ENCODE data around the gene KRT3. TPM values are rescaled to one million over a fixed set of nuclear protein-coding genes. Genes with fewer than 3 reads are reported as not detected.

KRT3 gene
- total RNA-seq, 1 experiment from 2014 or later: 0.13 TPM

- no peak for DNase-seq (ENCODE audit: low read depth)
Measured at GRCh38 chr12:52740584-52740983, 55.3 kb downstream of the KRT3 start.

GRCh38 chr12:52739963-52740362 lies 56.0 kb downstream of the KRT3 start:
- no peak for DNase-seq (ENCODE audit: low read depth)

Small RNA genes lying within 50 kb of the gene (small RNA-seq; reads per million reads assigned to genes)
- gene AC107016.2: not detected

Other genes with a start within 250 kb of the KRT3 start
- not detected in 2 replicates for gene KRT71, start 243.0 kb downstream of the KRT3 start, total RNA-seq (2014; rRNA removed; shearing (Covaris generic))
- gene KRT74, start 222.3 kb downstream of the KRT3 start, total RNA-seq (2014; rRNA removed; shearing (Covaris generic)): not detected in 2 replicates
- not detected in 2 replicates for gene KRT72, start 194.7 kb downstream of the KRT3 start, total RNA-seq (2014; rRNA removed; shearing (Covaris generic))
- not detected in 2 replicates for gene KRT73, start 177.6 kb downstream of the KRT3 start, total RNA-seq (2014; rRNA removed; shearing (Covaris generic))
- not detected in 2 replicates for gene KRT2, start 143.9 kb downstream of the KRT3 start, total RNA-seq (2014; rRNA removed; shearing (Covaris generic))
- gene KRT1, start 115.7 kb downstream of the KRT3 start, total RNA-seq (2014; rRNA removed; shearing (Covaris generic)): not detected in 2 replicates
- gene KRT77, start 92.6 kb downstream of the KRT3 start, total RNA-seq (2014; rRNA removed; shearing (Covaris generic)): not detected in 2 replicates
- not detected in 2 replicates for gene KRT76, start 18.8 kb downstream of the KRT3 start, total RNA-seq (2014; rRNA removed; shearing (Covaris generic))
- not detected in 2 replicates for gene KRT4, start 18.0 kb upstream of the KRT3 start, total RNA-seq (2014; rRNA removed; shearing (Covaris generic))
- gene KRT79, start 38.2 kb upstream of the KRT3 start, total RNA-seq (2014; rRNA removed; shearing (Covaris generic)): 0.45 and 1.0 TPM in 2 replicates
- 0.13 TPM in 1 of 2 replicates, not detected in the other for gene KRT78, start 52.9 kb upstream of the KRT3 start, total RNA-seq (2014; rRNA removed; shearing (Covaris generic))
- gene KRT8, start 109.0 kb upstream of the KRT3 start, total RNA-seq (2014; rRNA removed; shearing (Covaris generic)): 199 and 204 TPM in 2 replicates
- gene KRT18, start 153.0 kb upstream of the KRT3 start, total RNA-seq (2014; rRNA removed; shearing (Covaris generic)): 358 and 373 TPM in 2 replicates
- 563 and 574 TPM in 2 replicates for gene EIF4B, start 210.3 kb upstream of the KRT3 start, total RNA-seq (2014; rRNA removed; shearing (Covaris generic))